HCT116 (cell line): ENCODE results near the gene SUSD3. TPM values are rescaled to one million over a fixed set of nuclear protein-coding genes. Genes with fewer than 3 reads are reported as not detected.

ENCODE experiments used
- ATAC-seq: fragments of 200-7000 bp; cut with Tn5 transposase; 2 replicates; pipeline ENCODE4 v1.9.1; 2020; ENCODE audit warnings: mild to moderate bottlenecking, moderate library complexity
- BruUV-seq: library from RNA; stranded (reverse); fragments of 400-500 nt; replicated peaks from 2 replicates; lab custom pipeline; 2021; lab: Mats Ljungman, UMichigan
- CTCF ChIA-PET: fragments of 300-600 bp; sonication (Branson Sonifier 250); formaldehyde crosslinking; loops from one replicate; lab custom pipeline; 2021; ENCODE audit warnings: antibody characterized with exemption; lab: Charles Lee
- POLR2A ChIA-PET: fragments of 300-600, 350-600 bp; sonication (Branson Sonifier 250); formaldehyde crosslinking; loops from one replicate; lab custom pipeline; 2021; ENCODE audit warnings: antibody characterized with exemption; lab: Charles Lee
- RAD21 ChIA-PET, 2 experiments: fragments of 300-600 bp; sonication (Branson Sonifier 250); formaldehyde crosslinking; loops; one replicate each; lab custom pipeline; 2023; ENCODE audit warnings: low total read pairs in 2 of 2; ENCODE audit not compliant: uncharacterized antibody in 2 of 2, unreplicated experiment in 2 of 2, low non-redundant PET in 1 of 2; lab: Charles Lee
- DNase-seq: peaks from one replicate; pipeline ENCODE4 v3.0.0-alpha.2; 2010; ENCODE audit warnings: low read depth, low spot score
- H2AFZ ChIP-seq: fragments of 200-600 bp; shearing (Covaris generic), sonication (generic); 2 replicates; pipeline ENCODE4 v1.6.1; 2017; ENCODE audit warnings: low read depth, mixed run types, mixed read lengths, antibody characterized with exemption, low read length; ENCODE audit not compliant: poor library complexity, severe bottlenecking
- H3K27ac ChIP-seq: 2 replicates; pipeline ENCODE4 v1.5.1; 2012; ENCODE audit warnings: low read depth, low read length
- H3K27me3 ChIP-seq: fragments of 200-600 bp; sonication (generic); 2 replicates; pipeline ENCODE4 v1.6.1; 2016; ENCODE audit warnings: mixed run types, low read length, mixed read lengths; ENCODE audit not compliant: insufficient read depth
- H3K36me3 ChIP-seq, 2 experiments: fragments of 200-500 bp in 1 of 2; fragments of 200-600 bp in 1 of 2; sonication (Bioruptor generic) in 1 of 2; sonication (generic) in 1 of 2; 2 replicates each; pipeline versions ENCODE4 v1.5.1 to v1.6.1; 2014 to 2016; ENCODE audit warnings: low read length in 2 of 2, inconsistent platforms in 1 of 2, mixed read lengths in 1 of 2, mixed run types in 1 of 2; ENCODE audit not compliant: insufficient read depth in 2 of 2, control insufficient read depth in 1 of 2
- H3K4me1 ChIP-seq, 2 experiments: fragments of 200-600 bp in 1 of 2; sonication (generic) in 1 of 2; 2 replicates each; pipeline versions ENCODE4 v1.5.1 to v1.6.1; 2012 to 2017; ENCODE audit warnings: low read length in 2 of 2, inconsistent platforms in 1 of 2, mild to moderate bottlenecking in 1 of 2, mixed read lengths in 1 of 2, mixed run types in 1 of 2, moderate library complexity in 1 of 2; ENCODE audit not compliant: insufficient read depth in 2 of 2, control insufficient read depth in 1 of 2
- H3K4me2 ChIP-seq: fragments of 200-600 bp; sonication (generic); 2 replicates; pipeline ENCODE4 v1.6.1; 2017; ENCODE audit warnings: mixed run types, low read length, mixed read lengths
- H3K4me3 ChIP-seq, 2 experiments: fragments of 200-600 bp in 1 of 2; sonication (generic) in 1 of 2; replicated peaks in 1 of 2; 2 replicates each; pipeline ENCODE4 v1.5.1; 2011 to 2016; ENCODE audit warnings: low read length in 2 of 2, control low read depth in 1 of 2, low read depth in 1 of 2, mild to moderate bottlenecking in 1 of 2, mixed read lengths in 1 of 2, mixed run types in 1 of 2
- H3K79me2 ChIP-seq: fragments of 200-600 bp; sonication (generic); 2 replicates; pipeline ENCODE4 v1.6.1; 2017; ENCODE audit warnings: mild to moderate bottlenecking, mixed run types, low read length, moderate library complexity, mixed read lengths; ENCODE audit not compliant: insufficient read depth
- H3K9ac ChIP-seq: fragments of 200-600 bp; sonication (generic); 2 replicates; pipeline ENCODE4 v1.6.1; 2016; ENCODE audit warnings: low read length, mixed read lengths
- H3K9me2 ChIP-seq: fragments of 200-600 bp; sonication (generic), shearing (Covaris generic); 2 replicates; pipeline ENCODE4 v1.6.1; 2017; ENCODE audit warnings: mixed run types, mild to moderate bottlenecking, moderate library complexity; ENCODE audit not compliant: insufficient read depth
- H3K9me3 ChIP-seq, 2 experiments: fragments of 200-500 bp in 1 of 2; fragments of 200-600 bp in 1 of 2; sonication (Bioruptor generic) in 1 of 2; sonication (generic) in 1 of 2; 2 replicates each; pipeline ENCODE4 v1.6.1; 2014 to 2017; ENCODE audit warnings: low read length in 2 of 2, mixed read lengths in 2 of 2, inconsistent platforms in 1 of 2, low read depth in 1 of 2, mild to moderate bottlenecking in 1 of 2, mixed run types in 1 of 2, moderate library complexity in 1 of 2; ENCODE audit not compliant: control insufficient read depth in 1 of 2, insufficient read depth in 1 of 2
- H4K20me1 ChIP-seq: fragments of 200-600 bp; sonication (generic), shearing (Covaris generic); 2 replicates; pipeline ENCODE4 v1.6.1; 2017; ENCODE audit warnings: mixed run types, mild to moderate bottlenecking, moderate library complexity; ENCODE audit not compliant: insufficient read depth
- CBX3 ChIP-seq: IDR thresholded peaks from 2 replicates; pipeline ENCODE4 v1.6.1; 2012; ENCODE audit warnings: low read depth
- CEBPB ChIP-seq: IDR thresholded peaks from 2 replicates; pipeline ENCODE4 v1.6.1; 2012; ENCODE audit warnings: low read depth
- CTCF ChIP-seq, 3 experiments: fragments of 200-600 bp in 1 of 3; sonication (generic) in 1 of 3; IDR thresholded peaks in 2 of 3; conservative IDR thresholded peaks in 1 of 3; 2 replicates each; pipeline ENCODE4 v1.5.1; 2012 to 2017; ENCODE audit warnings: low read depth in 2 of 3, low read length in 2 of 3, antibody characterized with exemption in 1 of 3, borderline replicate concordance in 1 of 3, control low read depth in 1 of 3, mild to moderate bottlenecking in 1 of 3, mixed read lengths in 1 of 3, mixed run types in 1 of 3, moderate library complexity in 1 of 3; ENCODE audit not compliant: insufficient read depth in 1 of 3
- EGR1 ChIP-seq: IDR thresholded peaks from 2 replicates; pipeline ENCODE4 v1.6.1; 2012; ENCODE audit warnings: low read depth
- EZH2phosphoT487 ChIP-seq: fragments of 200-600 bp; IDR thresholded peaks from 2 replicates; pipeline ENCODE4 v1.6.1; 2018; ENCODE audit warnings: antibody characterized with exemption, borderline replicate concordance
- MAX ChIP-seq: IDR thresholded peaks from 2 replicates; pipeline ENCODE4 v1.6.1; 2012
- POLR2A ChIP-seq: IDR thresholded peaks from 2 replicates; pipeline ENCODE4 v1.7.0; 2011; ENCODE audit warnings: borderline replicate concordance; ENCODE audit not compliant: insufficient read depth, insufficient read length; ENCODE audit errors: extremely low read depth
- POLR2AphosphoS5 ChIP-seq: IDR thresholded peaks from 2 replicates; pipeline ENCODE4 v1.6.1; 2011; ENCODE audit warnings: mild to moderate bottlenecking, low read depth, low read length, moderate library complexity
- RAD21 ChIP-seq: IDR thresholded peaks from 2 replicates; pipeline ENCODE4 v1.6.1; 2012; ENCODE audit warnings: low read depth, mild to moderate bottlenecking
- REST ChIP-seq: IDR thresholded peaks from 2 replicates; pipeline ENCODE4 v1.6.1; 2012; ENCODE audit warnings: low read depth
- SIN3A ChIP-seq: IDR thresholded peaks from 2 replicates; pipeline ENCODE4 v1.6.1; 2012; ENCODE audit warnings: low read depth
- SP1 ChIP-seq: IDR thresholded peaks from 2 replicates; pipeline ENCODE4 v1.6.1; 2012; ENCODE audit warnings: low read depth
- SRF ChIP-seq: IDR thresholded peaks from 2 replicates; pipeline ENCODE4 v1.6.1; 2012; ENCODE audit warnings: low read depth
- YY1 ChIP-seq: IDR thresholded peaks from 2 replicates; pipeline ENCODE4 v1.6.1; 2011; ENCODE audit warnings: low read length, low read depth, moderate library complexity, mild to moderate bottlenecking; ENCODE audit not compliant: insufficient replicate concordance; ENCODE audit errors: extremely low read depth
- ZFX ChIP-seq: fragments of 450-650 bp; IDR thresholded peaks from 2 replicates; pipeline ENCODE4 v1.6.1; 2017
- intact Hi-C: fragments of 100-400 bp; cut with micrococcal nuclease; formaldehyde crosslinking; loops from 2 replicates; pipeline ENCODE4 v1.10.0; 2022
- total RNA-seq: library from RNA; stranded (reverse); gene quantifications from one replicate; pipeline ENCODE4 v1.2.1, GENCODE V29; 2021; ENCODE audit not compliant: unreplicated experiment

The SUSD3 gene
- total RNA-seq, 1 experiment from 2014 or later: 11.3 TPM

GRCh38 chr9:93033531-93033930 is 25.0 kb upstream of the SUSD3 start:
- Histone ChIP-seq H4K20me1 (no peaks in the 10 kb centered on the region), H3K36me3 (no peaks in the 10 kb centered on the region), H3K4me1 (no peaks in the 10 kb centered on the region), H3K27me3 (no peaks in the 10 kb centered on the region), H2AFZ (no peak overlapping the region), H3K79me2 (no peaks in the 10 kb centered on the region), H3K9ac (no peak overlapping the region), H3K9me3 (no peaks in the 10 kb centered on the region), H3K4me2 (no peak overlapping the region), H3K9me2 (no peaks in the 10 kb centered on the region), H3K4me3 (no peak overlapping the region), H3K27ac (no peak overlapping the region)
- TF ChIP-seq EZH2phosphoT487 (no peak), SRF (no peak), CEBPB (no peak), EGR1 (no peak), CTCF (IDR thresholded peaks at IDR 0.05 in 2 of 3, conservative IDR thresholded peaks at IDR 0.05 in 1 of 3; ENCODE audit: borderline replicate concordance in 1 of 3, insufficient read depth in 1 of 3, low read depth in 2 of 3, low read length in 2 of 3) (no peak), MAX (no peak), RAD21 (no peak), POLR2AphosphoS5 (no peak), POLR2A (no peak), CBX3 (no peak), REST (no peak), SP1 (no peak), SIN3A (no peak), YY1 (no peak), ZFX (no peak)
- POLR2A ChIA-PET: no interaction called here
- intact Hi-C loops: no loop called here
- DNase-seq (no peak), ATAC-seq (no peak)
- CTCF ChIA-PET: no interaction called here
- RAD21 ChIA-PET: no interaction called here
- BruUV-seq: no TSS peak
